GM21367 (cell line): Measurements from ENCODE around the gene SPOUT1.
"Not testable (repeated sequence)": the region's sequence is repeated elsewhere in the genome, so short reads cannot be mapped to it uniquely, and the experiment has no call there.

Source experiments
- ATAC-seq: cut with Tn5 transposase; IDR thresholded peaks from one replicate; pipeline ENCODE4 v1.9.1; 2021; ENCODE audit not compliant: unreplicated experiment

SPOUT1 gene

GRCh38 chr9:128810873-128811272 lies 18.7 kb downstream of the SPOUT1 start:
- ATAC-seq = no peak

DNA sequence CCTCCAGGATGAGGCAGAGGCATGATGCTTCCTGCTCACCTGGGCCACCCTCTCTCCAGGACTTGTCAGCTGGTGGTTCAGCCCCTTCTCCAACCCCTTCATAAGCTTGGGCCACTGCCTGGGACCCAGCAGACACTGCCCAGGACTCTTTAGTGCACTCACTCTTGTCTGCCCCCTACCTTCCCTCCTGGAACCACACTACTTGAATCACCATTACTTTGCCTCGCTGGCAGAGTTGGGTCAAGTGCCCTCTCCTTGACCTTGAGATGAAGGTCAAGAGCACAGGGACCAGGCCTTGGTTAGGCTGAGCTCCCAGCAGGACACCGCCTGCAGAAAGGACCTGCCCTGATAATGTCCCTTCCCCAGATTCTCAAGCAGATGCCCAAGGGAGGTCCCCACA lies 19.8 kb downstream of the SPOUT1 start:
- no peak for ATAC-seq

- ATAC-seq = no peak
Measured at GRCh38 chr9:128809036-128809599, 20.5 kb downstream of the SPOUT1 start.

DNA sequence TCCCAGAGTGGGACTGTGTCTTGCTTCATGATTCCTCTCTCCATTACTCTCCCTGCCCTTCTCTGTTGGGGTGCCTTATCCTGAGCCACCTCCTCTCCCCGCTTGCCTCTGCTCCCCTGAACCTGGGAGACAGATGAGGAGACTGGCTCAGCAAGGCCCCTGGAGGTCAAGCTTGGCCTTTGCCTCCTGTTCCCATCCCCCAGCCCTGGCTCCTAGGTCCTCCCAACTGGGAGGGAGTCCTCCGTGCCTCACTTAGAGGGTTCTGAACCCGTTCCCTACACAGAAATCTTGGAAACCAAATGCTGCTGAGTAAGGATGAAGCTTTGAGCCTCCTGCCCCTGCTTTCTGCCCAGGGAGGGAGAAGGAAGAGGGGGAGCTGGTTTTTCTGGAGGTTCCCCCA lies 21.1 kb downstream of the SPOUT1 start:
- ATAC-seq = no peak

DNA sequence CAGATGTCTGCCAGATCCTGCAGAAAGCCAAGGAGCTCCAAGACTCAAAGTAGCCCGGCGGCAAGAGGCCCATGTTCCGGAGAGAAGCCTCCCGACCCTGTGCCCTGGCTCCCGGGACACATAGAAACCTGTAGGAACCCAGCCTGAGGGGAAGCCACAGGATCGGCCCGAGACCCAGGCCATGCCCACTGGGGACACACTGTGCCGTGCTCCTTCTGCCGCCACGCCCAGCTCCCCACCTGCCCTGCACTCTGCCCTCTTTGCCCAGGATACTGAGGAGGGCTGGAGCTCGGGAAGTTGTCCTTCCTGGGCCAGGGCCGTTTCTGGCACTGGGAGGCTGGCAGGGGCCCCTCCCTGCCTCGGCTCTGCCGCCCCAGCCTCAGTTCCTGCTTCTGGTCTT lies 21.8 kb downstream of the SPOUT1 start:
- no peak for ATAC-seq

- ATAC-seq = no peak
Measured at GRCh38 chr9:128805661-128806060, 23.9 kb downstream of the SPOUT1 start.

DNA sequence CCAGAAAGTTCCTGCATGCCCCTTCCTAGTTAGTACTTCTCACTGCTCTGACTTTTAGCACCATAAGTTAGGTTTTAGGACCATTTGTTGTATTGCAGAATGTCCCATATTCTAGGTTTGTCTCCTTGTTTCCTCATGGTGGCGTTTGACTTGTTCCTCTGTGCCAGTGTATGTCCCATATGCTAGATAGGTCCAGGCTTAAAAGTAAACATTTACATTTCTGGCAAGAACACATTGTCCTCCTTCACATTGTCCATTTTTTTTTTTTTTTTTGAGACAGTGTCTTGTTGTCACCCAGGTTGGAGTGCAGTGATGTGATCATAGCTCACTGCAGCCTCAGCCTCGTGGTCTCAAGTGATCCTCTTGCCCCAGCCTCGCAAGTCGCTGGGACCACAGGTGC lies 27.1 kb downstream of the SPOUT1 start:
- no peak for ATAC-seq

- no peak for ATAC-seq
Measured at GRCh38 chr9:128800061-128800460, 29.5 kb downstream of the SPOUT1 start.

DNA sequence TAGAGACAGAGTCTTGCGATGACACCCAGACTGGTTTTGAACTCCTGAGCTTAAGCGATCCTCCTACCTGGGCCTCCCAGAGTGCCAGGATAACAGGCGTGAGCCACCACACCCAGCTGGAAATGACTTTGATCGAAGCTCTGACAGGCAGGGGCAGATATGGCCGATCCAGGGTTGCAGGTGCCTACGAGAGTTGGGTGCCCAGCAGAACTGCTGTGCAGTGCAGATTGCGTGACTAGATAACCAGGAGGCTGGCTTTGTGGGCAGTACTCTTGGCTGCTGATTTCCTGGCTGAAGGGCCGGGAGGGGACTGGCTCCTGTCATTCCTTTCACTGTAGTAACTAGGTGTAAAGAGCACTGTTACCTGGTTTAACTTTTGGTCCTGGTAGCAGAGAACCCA lies 30.7 kb downstream of the SPOUT1 start:
- no peak for ATAC-seq

- ATAC-seq = not testable (repeated sequence)
Measured at GRCh38 chr9:128794961-128795360, 34.6 kb downstream of the SPOUT1 start.

- no peak for ATAC-seq
Measured at GRCh38 chr9:128792978-128793686, 36.5 kb downstream of the SPOUT1 start.

DNA sequence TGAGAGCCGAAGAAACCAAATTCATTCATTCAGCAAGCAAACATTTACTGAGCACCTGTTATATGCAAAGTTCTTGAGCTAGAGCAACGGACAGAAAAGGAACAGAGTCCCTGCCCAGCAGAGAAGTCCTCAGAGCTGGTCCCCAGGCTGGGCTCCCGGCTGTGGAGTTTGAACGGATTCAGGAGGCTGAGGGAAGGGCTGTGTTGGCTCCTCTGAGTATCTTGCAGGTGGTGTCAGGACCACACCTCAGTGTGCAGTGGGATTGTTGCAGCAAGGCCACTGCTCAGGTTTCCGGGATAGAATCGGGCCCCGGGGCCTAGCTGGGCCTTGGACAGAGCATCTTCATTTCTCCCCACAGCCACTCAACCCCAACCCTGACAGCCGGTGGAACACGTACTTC lies 37.5 kb downstream of the SPOUT1 start:
- ATAC-seq = no peak

- ATAC-seq = no peak
Measured at GRCh38 chr9:128790536-128790935, 39.1 kb downstream of the SPOUT1 start.

DNA sequence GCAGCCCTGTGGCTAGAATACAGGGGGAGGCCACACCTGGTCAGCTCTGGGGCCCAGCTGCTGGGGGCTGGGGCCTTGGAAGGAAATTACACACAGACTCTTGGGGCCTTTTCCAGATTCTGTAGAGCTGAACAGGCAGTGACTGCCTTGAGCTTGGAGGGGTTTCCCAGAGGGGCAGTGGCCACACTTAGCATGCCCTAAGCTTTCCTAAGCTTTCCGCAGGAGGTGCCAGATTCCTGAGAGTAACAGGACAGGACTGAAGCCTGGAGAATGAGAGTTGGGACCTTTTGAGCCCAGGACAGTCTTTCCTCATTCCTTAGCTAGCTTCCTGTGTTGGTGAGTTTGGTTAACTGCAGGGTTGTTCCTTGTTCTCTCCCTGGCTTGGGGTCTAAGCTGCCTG lies 41.1 kb downstream of the SPOUT1 start:
- ATAC-seq = no peak

- no peak for ATAC-seq
Measured at GRCh38 chr9:128787659-128788058, 41.9 kb downstream of the SPOUT1 start.

DNA sequence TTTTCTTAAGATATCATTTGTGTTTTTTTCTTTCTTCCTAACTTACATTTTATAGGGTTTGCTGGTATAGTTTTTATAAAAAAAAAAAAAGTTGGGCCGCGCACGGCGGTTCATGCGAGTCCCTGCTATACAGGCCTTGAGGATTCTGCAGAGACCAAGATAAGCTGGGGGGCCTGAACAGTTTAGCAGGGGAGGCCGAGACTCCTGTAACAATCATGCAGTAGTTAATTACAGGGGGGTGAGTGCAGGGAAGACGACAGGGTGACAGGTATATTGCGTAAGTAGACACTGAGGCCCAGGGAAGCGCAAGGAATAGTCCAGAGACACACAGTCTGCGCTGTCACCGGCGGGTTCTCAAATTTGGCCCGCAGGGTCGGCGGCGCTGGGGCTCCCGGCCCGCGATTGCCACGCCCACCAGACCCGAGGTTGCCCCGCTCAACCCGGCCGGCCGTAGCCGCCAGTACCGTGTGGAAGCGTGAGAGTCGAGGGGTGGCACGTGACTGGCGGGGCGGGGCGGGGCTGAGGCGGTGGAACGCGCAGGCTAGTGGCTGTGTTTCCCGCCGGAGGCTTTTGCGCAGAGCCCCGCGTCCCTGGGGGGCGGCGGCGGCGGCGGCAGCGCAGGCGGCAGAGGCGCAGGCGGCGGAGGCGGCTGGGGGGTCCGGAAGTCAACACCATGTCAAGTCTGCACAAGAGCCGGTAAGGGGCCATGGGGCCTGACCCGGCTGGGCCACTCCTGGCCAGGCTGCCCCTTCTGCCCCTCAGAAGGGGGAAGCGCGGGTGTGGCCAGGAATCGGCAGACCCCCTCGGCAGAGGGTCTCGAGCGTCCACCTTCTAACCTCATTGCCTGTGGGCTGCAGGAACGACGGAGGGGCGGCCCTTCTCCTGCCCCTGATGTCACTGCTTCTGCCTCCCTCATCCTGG lies 42.7 kb downstream of the SPOUT1 start, which contains the start of gene TBC1D13:
Gene TBC1D13 (plus strand): TSS at position 573 of the 921 bp plus-strand sequence. CDS start 101 bp downstream, at position 674.
- peak; percentile 67 for ATAC-seq

DNA sequence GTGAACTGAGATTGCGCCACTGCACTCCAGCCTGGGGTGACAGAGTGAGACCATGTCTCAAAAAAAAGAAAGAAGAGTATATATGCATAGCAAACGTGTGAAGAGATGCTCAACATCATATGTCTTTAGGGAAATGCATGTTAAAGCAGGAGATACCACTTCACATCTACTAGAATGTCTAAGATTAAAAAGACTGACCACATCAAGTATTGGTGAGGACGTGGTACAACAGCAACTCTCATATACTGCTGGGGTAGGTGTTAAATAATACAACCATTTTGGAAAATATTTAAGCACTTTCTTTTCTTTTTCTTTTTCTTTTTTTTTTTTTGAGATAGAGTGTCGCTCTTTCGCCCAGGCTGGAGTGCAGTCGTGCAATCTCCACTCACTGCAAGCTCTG lies 44.2 kb downstream of the SPOUT1 start:
- ATAC-seq = no peak

GRCh38 chr9:128782669-128783068 lies 46.9 kb downstream of the SPOUT1 start:
- ATAC-seq = no peak

- no peak for ATAC-seq
Measured at GRCh38 chr9:128781187-128782070, 48.2 kb downstream of the SPOUT1 start.

DNA sequence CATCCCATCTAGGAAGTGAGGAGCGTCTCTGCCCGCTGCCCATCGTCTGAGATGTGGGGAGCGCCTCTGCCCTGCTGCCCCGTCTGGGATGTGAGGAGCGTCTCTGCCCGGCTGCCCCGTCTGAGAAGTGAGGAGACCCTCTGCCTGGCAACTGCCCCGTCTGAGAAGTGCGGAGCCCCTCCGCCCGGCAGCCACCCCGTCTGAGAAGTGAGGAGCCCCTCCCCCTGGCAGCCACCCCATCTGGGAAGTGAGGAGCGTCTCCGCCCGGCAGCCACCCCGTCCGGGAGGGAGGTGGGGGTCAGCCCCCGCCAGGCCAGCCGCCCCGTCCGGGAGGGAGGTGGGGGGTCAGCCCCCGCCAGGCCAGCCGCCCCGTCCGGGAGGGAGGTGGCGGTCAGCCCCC lies 49.5 kb downstream of the SPOUT1 start:
- not testable (repeated sequence) for ATAC-seq

DNA sequence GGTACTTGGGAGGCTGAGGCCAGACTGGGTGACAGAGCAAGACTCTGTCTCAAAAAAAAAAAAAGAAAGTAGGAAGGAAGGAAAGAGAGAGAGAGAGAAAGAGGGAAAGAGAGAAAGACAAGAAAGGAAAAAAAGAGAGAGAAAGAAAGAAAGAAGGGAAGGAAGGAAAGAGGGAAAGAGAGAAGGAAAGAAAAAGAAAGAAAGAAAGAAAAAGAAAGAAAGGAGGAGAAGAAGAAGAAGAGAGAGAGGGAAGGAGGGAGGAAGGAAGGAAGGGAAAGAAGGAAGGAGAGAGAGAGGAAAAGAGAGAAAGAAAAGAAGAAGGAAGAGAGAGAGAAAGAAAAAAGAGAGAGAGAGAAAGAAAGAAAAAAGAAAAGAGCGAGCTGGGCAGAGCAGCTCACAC lies 54.8 kb downstream of the SPOUT1 start:
- ATAC-seq = no peak
